ENCODE data around the gene NPY4R2. TPM values are rescaled to one million over a fixed set of nuclear protein-coding genes. Genes with fewer than 3 reads are reported as not detected.
"Not testable (repeated sequence)": the region's sequence is repeated elsewhere in the genome, so short reads cannot be mapped to it uniquely, and the experiment has no call there.

The NPY4R2 gene
- polyA plus RNA-seq, 4 donors = 0.49 to 0.81 (median 0.54) TPM; not detected in 1

DNA sequence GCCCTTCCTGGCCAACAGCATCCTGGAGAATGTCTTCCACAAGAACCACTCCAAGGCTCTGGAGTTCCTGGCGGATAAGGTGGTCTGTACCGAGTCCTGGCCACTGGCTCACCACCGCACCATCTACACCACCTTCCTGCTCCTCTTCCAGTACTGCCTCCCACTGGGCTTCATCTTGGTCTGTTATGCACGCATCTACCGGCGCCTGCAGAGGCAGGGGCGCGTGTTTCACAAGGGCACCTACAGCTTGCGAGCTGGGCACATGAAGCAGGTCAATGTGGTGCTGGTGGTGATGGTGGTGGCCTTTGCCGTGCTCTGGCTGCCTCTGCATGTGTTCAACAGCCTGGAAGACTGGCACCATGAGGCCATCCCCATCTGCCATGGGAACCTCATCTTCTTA, 4.0 kb downstream of the NPY4R2 start:
- FAIRE-seq; H3K36me3 ChIP-seq (ENCODE audit: control insufficient read depth in 3 of 3, insufficient read depth in 2 of 3, low read depth in 1 of 3, low read length in 3 of 3); DNase-seq; H3K27ac ChIP-seq (ENCODE audit: low read depth in 1 of 3, low read length in 2 of 3); H3K4me1 ChIP-seq (ENCODE audit: control insufficient read depth in 3 of 3, insufficient read depth in 2 of 3, low read depth in 1 of 3, low read length in 2 of 3); H3K27me3 ChIP-seq (ENCODE audit: control insufficient read depth in 3 of 3, insufficient read depth in 3 of 3, low read length in 3 of 3); H3K4me3 ChIP-seq (ENCODE audit: low read depth in 1 of 3, low read length in 3 of 3); H3K9me3 ChIP-seq (ENCODE audit: control insufficient read depth in 2 of 2, insufficient read depth in 1 of 2, low read depth in 1 of 2, low read length in 1 of 2): not testable (repeated sequence)
- WGBS, 3 donors = 93 to 99% (median 95%) methylated on average over 6 to 7 of the region's 10 CpGs

DNA sequence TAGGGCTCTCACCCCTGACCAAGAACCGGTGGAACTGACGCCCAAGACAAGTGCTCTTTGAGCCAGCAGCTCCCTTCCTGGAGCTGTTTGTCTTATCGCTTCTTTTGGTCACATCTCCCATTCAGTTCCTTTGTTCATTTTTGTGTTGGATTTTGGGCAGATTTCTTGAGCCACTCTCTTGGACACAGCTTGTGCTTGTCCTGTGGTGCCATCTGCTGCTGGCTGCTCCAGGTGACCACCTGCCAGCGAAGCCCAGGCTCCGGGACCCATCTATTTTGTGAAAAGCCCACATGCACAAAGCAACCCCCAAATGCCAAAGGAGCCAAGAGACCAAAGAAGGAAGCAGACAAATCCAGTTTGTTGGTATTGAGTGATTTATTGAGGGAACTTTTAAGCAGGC, 6.2 kb downstream of the NPY4R2 start:
- not testable (repeated sequence) for H3K9me3 ChIP-seq (ENCODE audit: control insufficient read depth in 2 of 2, insufficient read depth in 1 of 2, low read depth in 1 of 2, low read length in 1 of 2); DNase-seq; FAIRE-seq; H3K27me3 ChIP-seq (ENCODE audit: control insufficient read depth in 3 of 3, insufficient read depth in 3 of 3, low read length in 3 of 3); H3K4me3 ChIP-seq (ENCODE audit: low read depth in 1 of 3, low read length in 3 of 3); H3K4me1 ChIP-seq (ENCODE audit: control insufficient read depth in 3 of 3, insufficient read depth in 2 of 3, low read depth in 1 of 3, low read length in 2 of 3); H3K36me3 ChIP-seq (ENCODE audit: control insufficient read depth in 3 of 3, insufficient read depth in 2 of 3, low read depth in 1 of 3, low read length in 3 of 3); H3K27ac ChIP-seq (ENCODE audit: low read depth in 1 of 3, low read length in 2 of 3)
- 81 to 88% (median 87%) methylated on average over 3 of the region's 5 CpGs for WGBS, 3 donors

DNA sequence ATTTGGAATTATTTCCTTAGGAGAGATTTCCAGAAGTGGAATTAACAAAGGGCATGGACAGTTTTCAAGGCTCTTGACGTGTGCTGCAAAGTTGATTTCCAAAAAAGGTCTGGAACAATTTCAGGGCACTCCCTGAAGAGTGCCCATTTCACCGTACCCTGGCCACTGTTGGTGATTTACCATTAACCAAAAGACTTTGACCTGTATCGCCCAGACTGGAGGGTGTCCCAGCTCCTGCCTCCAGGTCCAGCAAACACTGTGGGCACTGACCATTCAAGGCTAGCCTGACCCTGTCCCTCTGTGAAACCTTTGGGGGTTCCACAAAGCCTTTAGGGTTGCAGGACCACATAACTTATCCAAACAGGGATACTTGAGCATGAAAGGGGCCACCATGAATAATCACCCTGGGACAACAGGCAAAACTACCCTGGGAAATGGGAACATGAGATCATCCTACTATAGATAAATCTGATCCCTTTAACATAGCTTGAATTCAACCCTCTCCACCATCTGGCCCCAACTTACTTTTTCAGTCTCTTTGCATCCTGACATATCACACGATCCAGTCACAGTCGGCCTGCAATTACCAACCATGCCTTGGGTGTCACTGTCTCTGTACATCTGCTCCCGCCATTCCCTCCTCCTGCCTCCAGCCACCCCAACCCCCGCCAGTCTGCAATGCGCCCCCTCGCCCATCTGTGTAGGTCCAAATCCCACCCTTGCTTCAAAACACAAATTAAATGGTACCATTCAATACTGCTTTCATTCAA, 8.9 kb downstream of the NPY4R2 start:
- not testable (repeated sequence) for H3K27me3 ChIP-seq (ENCODE audit: control insufficient read depth in 3 of 3, insufficient read depth in 3 of 3, low read length in 3 of 3); H3K4me1 ChIP-seq (ENCODE audit: control insufficient read depth in 3 of 3, insufficient read depth in 2 of 3, low read depth in 1 of 3, low read length in 2 of 3); H3K4me3 ChIP-seq (ENCODE audit: low read depth in 1 of 3, low read length in 3 of 3); H3K9me3 ChIP-seq (ENCODE audit: control insufficient read depth in 2 of 2, insufficient read depth in 1 of 2, low read depth in 1 of 2, low read length in 1 of 2); H3K27ac ChIP-seq (ENCODE audit: low read depth in 1 of 3, low read length in 2 of 3); DNase-seq; FAIRE-seq; H3K36me3 ChIP-seq (ENCODE audit: control insufficient read depth in 3 of 3, insufficient read depth in 2 of 3, low read depth in 1 of 3, low read length in 3 of 3)
- WGBS, 3 donors = no CpG with 5 or more reads among the region's 9 CpGs

DNA sequence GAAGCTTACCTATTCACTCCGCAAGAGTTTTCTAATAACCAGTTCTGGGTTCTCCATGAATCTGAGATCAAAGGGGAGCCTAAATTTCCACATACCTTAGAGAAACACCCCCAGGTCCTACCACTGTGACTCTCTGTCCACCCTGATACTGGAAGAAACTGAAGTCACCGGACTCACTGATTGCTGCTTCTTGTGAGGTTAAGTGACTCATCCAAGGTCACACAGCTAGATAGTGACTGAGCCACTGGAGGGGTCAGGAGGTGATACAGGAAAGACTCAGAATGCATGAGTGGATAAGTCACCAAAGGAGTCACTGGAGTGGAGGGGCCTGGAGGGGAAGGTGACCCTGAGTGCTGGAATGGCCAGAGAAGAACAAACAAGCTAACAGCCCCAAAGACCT, 9.8 kb downstream of the NPY4R2 start:
- not testable (repeated sequence) for H3K27ac ChIP-seq (ENCODE audit: low read depth in 1 of 3, low read length in 2 of 3); H3K4me1 ChIP-seq (ENCODE audit: control insufficient read depth in 3 of 3, insufficient read depth in 2 of 3, low read depth in 1 of 3, low read length in 2 of 3); H3K36me3 ChIP-seq (ENCODE audit: control insufficient read depth in 3 of 3, insufficient read depth in 2 of 3, low read depth in 1 of 3, low read length in 3 of 3); H3K4me3 ChIP-seq (ENCODE audit: low read depth in 1 of 3, low read length in 3 of 3); H3K9me3 ChIP-seq (ENCODE audit: control insufficient read depth in 2 of 2, insufficient read depth in 1 of 2, low read depth in 1 of 2, low read length in 1 of 2); DNase-seq; FAIRE-seq; H3K27me3 ChIP-seq (ENCODE audit: control insufficient read depth in 3 of 3, insufficient read depth in 3 of 3, low read length in 3 of 3)
- no CpG with 5 or more reads among the region's 2 CpGs for WGBS, 3 donors

DNA sequence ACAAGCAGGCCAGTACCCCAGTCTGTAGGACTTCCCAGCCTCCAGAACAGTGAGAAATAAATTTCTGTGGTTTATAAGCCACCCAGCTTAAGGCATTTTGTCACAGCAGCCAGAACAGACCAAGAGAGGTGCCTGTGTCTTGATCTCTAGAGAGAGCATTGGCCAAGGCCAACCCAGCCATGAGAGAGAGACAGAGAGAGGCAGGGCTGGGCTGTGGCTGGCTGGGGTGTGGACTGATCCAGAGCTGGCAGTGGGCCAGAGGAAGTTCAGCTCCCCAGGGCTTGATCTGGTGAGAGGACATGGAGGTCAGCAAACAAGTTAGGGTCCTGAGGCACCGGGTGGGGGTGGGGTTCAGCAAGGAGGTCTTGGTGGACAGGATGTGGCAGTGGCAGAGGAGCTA, 14.4 kb downstream of the NPY4R2 start:
- H3K4me1 ChIP-seq (ENCODE audit: control insufficient read depth in 3 of 3, insufficient read depth in 2 of 3, low read depth in 1 of 3, low read length in 2 of 3); H3K36me3 ChIP-seq (ENCODE audit: control insufficient read depth in 3 of 3, insufficient read depth in 2 of 3, low read depth in 1 of 3, low read length in 3 of 3); H3K27me3 ChIP-seq (ENCODE audit: control insufficient read depth in 3 of 3, insufficient read depth in 3 of 3, low read length in 3 of 3); FAIRE-seq; H3K4me3 ChIP-seq (ENCODE audit: low read depth in 1 of 3, low read length in 3 of 3); H3K27ac ChIP-seq (ENCODE audit: low read depth in 1 of 3, low read length in 2 of 3); H3K9me3 ChIP-seq (ENCODE audit: control insufficient read depth in 2 of 2, insufficient read depth in 1 of 2, low read depth in 1 of 2, low read length in 1 of 2); DNase-seq: not testable (repeated sequence)
- WGBS, 3 donors = no CpG with 5 or more reads among the region's 1 CpG

DNA sequence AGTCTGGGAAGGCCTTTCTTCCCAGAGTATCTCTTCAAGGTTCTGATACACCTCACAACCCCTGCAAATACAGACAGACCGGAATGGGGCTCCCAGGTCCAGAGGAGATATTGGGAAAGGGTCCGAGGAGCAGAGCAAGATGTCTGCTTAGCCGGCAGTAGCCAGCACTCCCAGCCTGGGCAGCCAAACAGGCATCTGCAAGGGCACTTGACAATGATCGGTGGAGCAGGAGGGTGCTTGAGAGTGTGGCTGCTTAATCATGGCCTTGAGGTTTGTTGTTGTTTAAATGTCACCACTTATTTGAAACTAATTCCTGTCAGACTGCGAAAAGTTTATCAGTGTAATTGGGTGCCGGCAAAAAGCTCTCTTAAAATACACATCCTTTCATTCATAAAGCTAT, 15.0 kb downstream of the NPY4R2 start:
- not testable (repeated sequence) for H3K9me3 ChIP-seq (ENCODE audit: control insufficient read depth in 2 of 2, insufficient read depth in 1 of 2, low read depth in 1 of 2, low read length in 1 of 2); FAIRE-seq; H3K4me1 ChIP-seq (ENCODE audit: control insufficient read depth in 3 of 3, insufficient read depth in 2 of 3, low read depth in 1 of 3, low read length in 2 of 3); DNase-seq; H3K36me3 ChIP-seq (ENCODE audit: control insufficient read depth in 3 of 3, insufficient read depth in 2 of 3, low read depth in 1 of 3, low read length in 3 of 3); H3K27ac ChIP-seq (ENCODE audit: low read depth in 1 of 3, low read length in 2 of 3); H3K4me3 ChIP-seq (ENCODE audit: low read depth in 1 of 3, low read length in 3 of 3); H3K27me3 ChIP-seq (ENCODE audit: control insufficient read depth in 3 of 3, insufficient read depth in 3 of 3, low read length in 3 of 3)
- WGBS, 3 donors = 86% methylated on average over 3 of the region's 6 CpGs; no CpG with 5 or more reads in 2 of the 3 donors

DNA sequence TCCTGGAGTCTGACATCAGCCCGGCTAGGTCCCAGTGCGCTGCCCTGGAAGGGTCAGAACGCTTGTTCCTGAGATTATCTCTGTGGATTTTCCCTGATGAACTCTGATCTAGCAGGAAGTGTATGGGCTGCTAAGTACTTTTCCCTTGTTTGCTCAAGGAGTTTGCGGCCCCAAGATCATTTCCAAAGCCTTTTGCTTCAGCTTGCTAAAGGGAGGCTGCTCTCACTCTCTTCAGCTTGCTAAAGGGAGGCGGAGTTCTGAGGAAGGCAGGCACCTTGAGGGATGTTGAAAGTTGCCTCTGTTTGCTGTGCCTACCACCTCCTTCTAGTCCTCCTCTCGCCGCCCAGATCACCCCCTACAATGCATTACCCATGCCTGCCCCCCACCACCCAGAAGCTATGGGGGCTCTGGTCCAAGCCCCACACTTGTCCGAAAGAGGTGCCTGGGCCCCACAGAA, 18.3 kb downstream of the NPY4R2 start:
- not testable (repeated sequence) for H3K4me1 ChIP-seq (ENCODE audit: control insufficient read depth in 3 of 3, insufficient read depth in 2 of 3, low read depth in 1 of 3, low read length in 2 of 3); H3K27me3 ChIP-seq (ENCODE audit: control insufficient read depth in 3 of 3, insufficient read depth in 3 of 3, low read length in 3 of 3); H3K36me3 ChIP-seq (ENCODE audit: control insufficient read depth in 3 of 3, insufficient read depth in 2 of 3, low read depth in 1 of 3, low read length in 3 of 3); FAIRE-seq; H3K4me3 ChIP-seq (ENCODE audit: low read depth in 1 of 3, low read length in 3 of 3); H3K9me3 ChIP-seq (ENCODE audit: control insufficient read depth in 2 of 2, insufficient read depth in 1 of 2, low read depth in 1 of 2, low read length in 1 of 2)
- H3K27ac ChIP-seq (ENCODE audit: low read depth in 1 of 3, low read length in 2 of 3) = peak overlapping the region in 2 of 3 donors; percentile 15 to 73
- DNase-seq = peak; percentile 20 to 66
- WGBS, 3 donors = 26 to 60% (median 49%) methylated on average over 6 to 7 of the region's 8 CpGs

DNA sequence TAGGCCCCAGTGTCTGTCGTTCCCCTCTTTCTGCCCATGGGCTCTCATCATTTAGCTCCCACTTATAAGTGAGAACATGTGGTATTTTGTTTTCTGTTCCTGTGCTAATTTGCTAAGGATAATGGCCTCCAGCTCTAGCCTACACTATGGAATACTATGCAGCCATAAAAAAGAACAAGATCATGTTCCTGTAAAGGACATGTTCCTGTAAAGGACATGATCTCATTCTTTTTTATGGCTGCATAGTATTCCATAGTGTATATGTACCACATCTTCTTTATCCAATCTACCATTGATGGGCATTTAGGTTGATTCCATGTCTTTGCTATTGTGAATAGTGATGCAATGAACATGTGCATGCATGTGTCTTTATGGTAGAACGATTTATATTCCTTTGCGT, 19.2 kb downstream of the NPY4R2 start:
- 63% methylated on average over 1 of the region's 3 CpGs; no CpG with 5 or more reads in 2 of the 3 donors for WGBS, 3 donors
- not testable (repeated sequence) for H3K27me3 ChIP-seq (ENCODE audit: control insufficient read depth in 3 of 3, insufficient read depth in 3 of 3, low read length in 3 of 3); DNase-seq; H3K4me1 ChIP-seq (ENCODE audit: control insufficient read depth in 3 of 3, insufficient read depth in 2 of 3, low read depth in 1 of 3, low read length in 2 of 3); H3K4me3 ChIP-seq (ENCODE audit: low read depth in 1 of 3, low read length in 3 of 3); H3K9me3 ChIP-seq (ENCODE audit: control insufficient read depth in 2 of 2, insufficient read depth in 1 of 2, low read depth in 1 of 2, low read length in 1 of 2); H3K27ac ChIP-seq (ENCODE audit: low read depth in 1 of 3, low read length in 2 of 3); H3K36me3 ChIP-seq (ENCODE audit: control insufficient read depth in 3 of 3, insufficient read depth in 2 of 3, low read depth in 1 of 3, low read length in 3 of 3); FAIRE-seq

DNA sequence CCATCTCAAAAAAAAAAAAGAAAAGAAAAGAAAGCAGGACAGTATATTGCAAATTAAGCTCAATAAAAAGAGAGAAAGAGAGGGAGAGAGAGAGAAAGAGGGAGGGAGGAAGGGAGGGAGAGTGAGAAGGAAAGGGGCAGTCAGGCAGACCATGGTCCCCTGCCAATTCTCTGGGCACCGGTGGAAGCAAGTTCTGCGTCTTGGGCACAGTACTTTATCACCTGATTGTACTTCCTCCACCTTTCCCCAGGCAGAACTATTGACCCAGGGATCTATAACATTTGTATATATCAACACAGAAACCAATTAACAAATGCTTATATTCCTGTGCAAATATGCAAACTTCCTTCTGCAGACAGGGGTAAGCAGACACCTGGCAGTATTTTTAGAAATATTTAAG, 22.4 kb downstream of the NPY4R2 start:
- not testable (repeated sequence) for DNase-seq; FAIRE-seq; H3K27ac ChIP-seq (ENCODE audit: low read depth in 1 of 3, low read length in 2 of 3); H3K9me3 ChIP-seq (ENCODE audit: control insufficient read depth in 2 of 2, insufficient read depth in 1 of 2, low read depth in 1 of 2, low read length in 1 of 2); H3K4me3 ChIP-seq (ENCODE audit: low read depth in 1 of 3, low read length in 3 of 3); H3K4me1 ChIP-seq (ENCODE audit: control insufficient read depth in 3 of 3, insufficient read depth in 2 of 3, low read depth in 1 of 3, low read length in 2 of 3); H3K36me3 ChIP-seq (ENCODE audit: control insufficient read depth in 3 of 3, insufficient read depth in 2 of 3, low read depth in 1 of 3, low read length in 3 of 3); H3K27me3 ChIP-seq (ENCODE audit: control insufficient read depth in 3 of 3, insufficient read depth in 3 of 3, low read length in 3 of 3)
- WGBS, 3 donors = 13 to 42% (median 19%) methylated on average over 2 of the region's 2 CpGs
